ENCODE results near the gene PDE1A.
A peak's percentile ranks its signal among the peaks of the same experiment; 100 is the strongest.

The PDE1A gene

GRCh38 chr2:182186132-182186735 lies 240.6 kb downstream of the PDE1A start:
- DNase-seq = peak; percentile 16

GRCh38 chr2:182182436-182182835 lies 244.4 kb downstream of the PDE1A start:
- DNase-seq = no peak

- DNase-seq = no peak
These were observed 245.5 kb downstream of the PDE1A start for GRCh38 chr2:182181381-182181780.

- no peak for DNase-seq
These were observed 247.7 kb downstream of the PDE1A start for GRCh38 chr2:182179176-182179575.

GRCh38 chr2:182173944-182174622 lies 252.8 kb downstream of the PDE1A start:
- no peak for DNase-seq

- no peak for DNase-seq
These were observed 256.5 kb downstream of the PDE1A start for GRCh38 chr2:182170341-182170740.

- no peak for DNase-seq
These were observed 259.0 kb downstream of the PDE1A start for GRCh38 chr2:182167882-182168281.

GRCh38 chr2:182166841-182167240 lies 260.0 kb downstream of the PDE1A start:
- DNase-seq = no peak

- DNase-seq = no peak
These were observed 260.4 kb downstream of the PDE1A start for GRCh38 chr2:182166406-182166805.

GRCh38 chr2:182165202-182165601 lies 261.6 kb downstream of the PDE1A start:
- no peak for DNase-seq

GRCh38 chr2:182164686-182165085 lies 262.1 kb downstream of the PDE1A start:
- DNase-seq = no peak

GRCh38 chr2:182163878-182164277 lies 263.0 kb downstream of the PDE1A start:
- no peak for DNase-seq

- DNase-seq = no peak
These were observed 278.5 kb downstream of the PDE1A start for GRCh38 chr2:182148344-182148743.

GRCh38 chr2:182144776-182145165 lies 282.1 kb downstream of the PDE1A start:
- DNase-seq = no peak

- DNase-seq = no peak
These were observed 282.6 kb downstream of the PDE1A start for GRCh38 chr2:182144041-182144775.

GRCh38 chr2:182142062-182142461 lies 284.8 kb downstream of the PDE1A start:
- no peak for DNase-seq

GRCh38 chr2:182134201-182134600 lies 292.6 kb downstream of the PDE1A start:
- no peak for DNase-seq

GRCh38 chr2:182133195-182133891 lies 293.5 kb downstream of the PDE1A start:
- DNase-seq = no peak

- DNase-seq = no peak
These were observed 294.2 kb downstream of the PDE1A start for GRCh38 chr2:182132605-182133004.

- DNase-seq = no peak
These were observed 297.8 kb downstream of the PDE1A start for GRCh38 chr2:182128821-182129707.

- no peak for DNase-seq
These were observed 309.6 kb downstream of the PDE1A start for GRCh38 chr2:182117196-182117595.

GRCh38 chr2:182116774-182117173 lies 310.1 kb downstream of the PDE1A start:
- no peak for DNase-seq

GRCh38 chr2:182115258-182115657 lies 311.6 kb downstream of the PDE1A start:
- no peak for DNase-seq
